ENCODE results near the gene PDE6C.

DNA sequence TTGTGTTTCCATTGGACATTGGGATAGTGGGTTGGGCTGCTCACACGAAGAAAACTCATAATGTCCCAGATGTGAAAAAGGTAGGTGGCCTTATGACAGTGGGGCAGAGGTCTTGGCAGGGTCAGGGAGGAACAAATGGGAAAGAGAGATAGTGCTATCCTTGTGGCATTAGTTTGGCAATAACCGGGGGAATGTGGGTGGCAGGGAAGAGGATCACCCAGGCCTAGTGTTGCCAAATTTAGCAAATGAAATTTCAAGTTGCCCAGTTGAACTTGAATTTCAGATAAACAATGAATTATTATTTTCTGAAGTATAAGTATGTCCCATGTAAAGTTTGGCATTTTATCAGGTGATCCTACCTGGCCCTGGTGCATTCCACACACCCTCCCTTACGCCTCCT lies 789 bp downstream of the PDE6C start:
- TF ChIP-seq, protein P1, sequence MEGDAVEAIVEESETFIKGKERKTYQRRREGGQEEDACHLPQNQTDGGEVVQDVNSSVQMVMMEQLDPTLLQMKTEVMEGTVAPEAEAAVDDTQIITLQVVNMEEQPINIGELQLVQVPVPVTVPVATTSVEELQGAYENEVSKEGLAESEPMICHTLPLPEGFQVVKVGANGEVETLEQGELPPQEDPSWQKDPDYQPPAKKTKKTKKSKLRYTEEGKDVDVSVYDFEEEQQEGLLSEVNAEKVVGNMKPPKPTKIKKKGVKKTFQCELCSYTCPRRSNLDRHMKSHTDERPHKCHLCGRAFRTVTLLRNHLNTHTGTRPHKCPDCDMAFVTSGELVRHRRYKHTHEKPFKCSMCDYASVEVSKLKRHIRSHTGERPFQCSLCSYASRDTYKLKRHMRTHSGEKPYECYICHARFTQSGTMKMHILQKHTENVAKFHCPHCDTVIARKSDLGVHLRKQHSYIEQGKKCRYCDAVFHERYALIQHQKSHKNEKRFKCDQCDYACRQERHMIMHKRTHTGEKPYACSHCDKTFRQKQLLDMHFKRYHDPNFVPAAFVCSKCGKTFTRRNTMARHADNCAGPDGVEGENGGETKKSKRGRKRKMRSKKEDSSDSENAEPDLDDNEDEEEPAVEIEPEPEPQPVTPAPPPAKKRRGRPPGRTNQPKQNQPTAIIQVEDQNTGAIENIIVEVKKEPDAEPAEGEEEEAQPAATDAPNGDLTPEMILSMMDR (IDR thresholded peaks at IDR 0.05), result no peak
- no peak for TF ChIP-seq POLR2A (IDR thresholded peaks at IDR 0.05)
